H1 (cell line): Measurements from ENCODE around the gene VAPB. TPM values are rescaled to one million over a fixed set of nuclear protein-coding genes. Genes with fewer than 3 reads are reported as not detected.

Experiments
- GABPA ChIP-seq: IDR thresholded peaks from 2 replicates; pipeline ENCODE4 v1.6.1; 2011; ENCODE audit warnings: mild to moderate bottlenecking, low read length, moderate library complexity, borderline replicate concordance; ENCODE audit not compliant: insufficient read depth
- NRF1 ChIP-seq: IDR thresholded peaks from 2 replicates; pipeline ENCODE4 v1.6.1; 2011; ENCODE audit warnings: mild to moderate bottlenecking, low read depth, low read length, improper control_type of control experiment
- ZNF274 ChIP-seq: IDR thresholded peaks from 2 replicates; pipeline ENCODE4 v1.7.0; 2012; ENCODE audit warnings: low read length, borderline replicate concordance; ENCODE audit errors: extremely low read depth
- polyA plus RNA-seq, 7 experiments: library from polyadenylated mRNA; depleted of rRNA in 3 of 7; stranded (reverse) in 5 of 7; unstranded in 2 of 7; fragments of >200 nt in 5 of 7; fragments of 200-250 nt in 2 of 7; gene quantifications; 1 replicate in 5 of 7; 2 replicates in 1 of 7; 4 replicates in 1 of 7; pipeline versions ENCODE4 v1.2.1 to v1.2.3, GENCODE V29; 2011 to 2013; ENCODE audit warnings: missing spikeins in 2 of 7, mixed read lengths in 2 of 7
- total RNA-seq: library from RNA; stranded (reverse); fragmentation: NEBNext Ultra II Directional; extraction: Animal tissue kit (Norgen Biotek cat#: 25700); gene quantifications from 2 replicates; pipeline ENCODE4 v1.2.1, GENCODE V29; 2021
- TF ChIP-seq, protein P1 (sequence below): fragments of 300-600 bp; sonication (generic); IDR thresholded peaks from 2 replicates; pipeline ENCODE4 v1.7.1; 2012; ENCODE audit warnings: low read length, moderate library complexity, mild to moderate bottlenecking, inconsistent platforms; ENCODE audit not compliant: insufficient replicate concordance

Gene VAPB
- total and polyA plus RNA-seq, 2 of the 8 experiments (the other 6 are each of a cell fraction or from before 2014, with no cell fraction given), result 24.4 to 62.8 TPM

DNA sequence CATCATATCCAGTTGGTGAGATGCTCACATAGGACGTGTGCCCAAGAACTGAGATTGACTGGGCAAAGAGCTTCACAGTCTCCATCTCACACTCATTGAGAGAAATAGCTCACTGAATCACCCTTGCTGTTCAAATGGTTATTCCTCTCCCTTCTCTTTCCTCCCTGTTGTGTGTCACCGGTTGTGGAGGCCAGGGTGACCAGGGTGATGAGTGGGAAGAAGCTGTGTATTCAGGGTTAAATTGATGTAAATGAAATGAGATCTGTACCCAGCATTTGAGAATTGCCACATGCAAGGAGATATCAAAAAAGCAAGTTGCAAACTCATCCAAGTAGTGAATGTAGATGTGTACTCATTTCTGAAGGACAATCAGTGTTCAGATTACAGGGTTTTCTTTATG, 36.6 kb upstream of the VAPB start (continued):
- TF ChIP-seq, protein P1, sequence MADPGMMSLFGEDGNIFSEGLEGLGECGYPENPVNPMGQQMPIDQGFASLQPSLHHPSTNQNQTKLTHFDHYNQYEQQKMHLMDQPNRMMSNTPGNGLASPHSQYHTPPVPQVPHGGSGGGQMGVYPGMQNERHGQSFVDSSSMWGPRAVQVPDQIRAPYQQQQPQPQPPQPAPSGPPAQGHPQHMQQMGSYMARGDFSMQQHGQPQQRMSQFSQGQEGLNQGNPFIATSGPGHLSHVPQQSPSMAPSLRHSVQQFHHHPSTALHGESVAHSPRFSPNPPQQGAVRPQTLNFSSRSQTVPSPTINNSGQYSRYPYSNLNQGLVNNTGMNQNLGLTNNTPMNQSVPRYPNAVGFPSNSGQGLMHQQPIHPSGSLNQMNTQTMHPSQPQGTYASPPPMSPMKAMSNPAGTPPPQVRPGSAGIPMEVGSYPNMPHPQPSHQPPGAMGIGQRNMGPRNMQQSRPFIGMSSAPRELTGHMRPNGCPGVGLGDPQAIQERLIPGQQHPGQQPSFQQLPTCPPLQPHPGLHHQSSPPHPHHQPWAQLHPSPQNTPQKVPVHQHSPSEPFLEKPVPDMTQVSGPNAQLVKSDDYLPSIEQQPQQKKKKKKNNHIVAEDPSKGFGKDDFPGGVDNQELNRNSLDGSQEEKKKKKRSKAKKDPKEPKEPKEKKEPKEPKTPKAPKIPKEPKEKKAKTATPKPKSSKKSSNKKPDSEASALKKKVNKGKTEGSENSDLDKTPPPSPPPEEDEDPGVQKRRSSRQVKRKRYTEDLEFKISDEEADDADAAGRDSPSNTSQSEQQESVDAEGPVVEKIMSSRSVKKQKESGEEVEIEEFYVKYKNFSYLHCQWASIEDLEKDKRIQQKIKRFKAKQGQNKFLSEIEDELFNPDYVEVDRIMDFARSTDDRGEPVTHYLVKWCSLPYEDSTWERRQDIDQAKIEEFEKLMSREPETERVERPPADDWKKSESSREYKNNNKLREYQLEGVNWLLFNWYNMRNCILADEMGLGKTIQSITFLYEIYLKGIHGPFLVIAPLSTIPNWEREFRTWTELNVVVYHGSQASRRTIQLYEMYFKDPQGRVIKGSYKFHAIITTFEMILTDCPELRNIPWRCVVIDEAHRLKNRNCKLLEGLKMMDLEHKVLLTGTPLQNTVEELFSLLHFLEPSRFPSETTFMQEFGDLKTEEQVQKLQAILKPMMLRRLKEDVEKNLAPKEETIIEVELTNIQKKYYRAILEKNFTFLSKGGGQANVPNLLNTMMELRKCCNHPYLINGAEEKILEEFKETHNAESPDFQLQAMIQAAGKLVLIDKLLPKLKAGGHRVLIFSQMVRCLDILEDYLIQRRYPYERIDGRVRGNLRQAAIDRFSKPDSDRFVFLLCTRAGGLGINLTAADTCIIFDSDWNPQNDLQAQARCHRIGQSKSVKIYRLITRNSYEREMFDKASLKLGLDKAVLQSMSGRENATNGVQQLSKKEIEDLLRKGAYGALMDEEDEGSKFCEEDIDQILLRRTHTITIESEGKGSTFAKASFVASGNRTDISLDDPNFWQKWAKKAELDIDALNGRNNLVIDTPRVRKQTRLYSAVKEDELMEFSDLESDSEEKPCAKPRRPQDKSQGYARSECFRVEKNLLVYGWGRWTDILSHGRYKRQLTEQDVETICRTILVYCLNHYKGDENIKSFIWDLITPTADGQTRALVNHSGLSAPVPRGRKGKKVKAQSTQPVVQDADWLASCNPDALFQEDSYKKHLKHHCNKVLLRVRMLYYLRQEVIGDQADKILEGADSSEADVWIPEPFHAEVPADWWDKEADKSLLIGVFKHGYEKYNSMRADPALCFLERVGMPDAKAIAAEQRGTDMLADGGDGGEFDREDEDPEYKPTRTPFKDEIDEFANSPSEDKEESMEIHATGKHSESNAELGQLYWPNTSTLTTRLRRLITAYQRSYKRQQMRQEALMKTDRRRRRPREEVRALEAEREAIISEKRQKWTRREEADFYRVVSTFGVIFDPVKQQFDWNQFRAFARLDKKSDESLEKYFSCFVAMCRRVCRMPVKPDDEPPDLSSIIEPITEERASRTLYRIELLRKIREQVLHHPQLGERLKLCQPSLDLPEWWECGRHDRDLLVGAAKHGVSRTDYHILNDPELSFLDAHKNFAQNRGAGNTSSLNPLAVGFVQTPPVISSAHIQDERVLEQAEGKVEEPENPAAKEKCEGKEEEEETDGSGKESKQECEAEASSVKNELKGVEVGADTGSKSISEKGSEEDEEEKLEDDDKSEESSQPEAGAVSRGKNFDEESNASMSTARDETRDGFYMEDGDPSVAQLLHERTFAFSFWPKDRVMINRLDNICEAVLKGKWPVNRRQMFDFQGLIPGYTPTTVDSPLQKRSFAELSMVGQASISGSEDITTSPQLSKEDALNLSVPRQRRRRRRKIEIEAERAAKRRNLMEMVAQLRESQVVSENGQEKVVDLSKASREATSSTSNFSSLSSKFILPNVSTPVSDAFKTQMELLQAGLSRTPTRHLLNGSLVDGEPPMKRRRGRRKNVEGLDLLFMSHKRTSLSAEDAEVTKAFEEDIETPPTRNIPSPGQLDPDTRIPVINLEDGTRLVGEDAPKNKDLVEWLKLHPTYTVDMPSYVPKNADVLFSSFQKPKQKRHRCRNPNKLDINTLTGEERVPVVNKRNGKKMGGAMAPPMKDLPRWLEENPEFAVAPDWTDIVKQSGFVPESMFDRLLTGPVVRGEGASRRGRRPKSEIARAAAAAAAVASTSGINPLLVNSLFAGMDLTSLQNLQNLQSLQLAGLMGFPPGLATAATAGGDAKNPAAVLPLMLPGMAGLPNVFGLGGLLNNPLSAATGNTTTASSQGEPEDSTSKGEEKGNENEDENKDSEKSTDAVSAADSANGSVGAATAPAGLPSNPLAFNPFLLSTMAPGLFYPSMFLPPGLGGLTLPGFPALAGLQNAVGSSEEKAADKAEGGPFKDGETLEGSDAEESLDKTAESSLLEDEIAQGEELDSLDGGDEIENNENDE, result no peak
- no peak for TF ChIP-seq GABPA
- TF ChIP-seq NRF1, result no peak
- TF ChIP-seq ZNF274, result no peak
